HG03354 (cell line): ENCODE results near the gene CLEC18B.
"Not testable (repeated sequence)": the region's sequence is repeated elsewhere in the genome, so short reads cannot be mapped to it uniquely, and the experiment has no call there.

Experiments used
- ATAC-seq: cut with Tn5 transposase; IDR thresholded peaks from one replicate; pipeline ENCODE4 v1.9.1; 2021; ENCODE audit warnings: mild to moderate bottlenecking; ENCODE audit not compliant: unreplicated experiment, poor library complexity, severe bottlenecking

The CLEC18B gene

DNA sequence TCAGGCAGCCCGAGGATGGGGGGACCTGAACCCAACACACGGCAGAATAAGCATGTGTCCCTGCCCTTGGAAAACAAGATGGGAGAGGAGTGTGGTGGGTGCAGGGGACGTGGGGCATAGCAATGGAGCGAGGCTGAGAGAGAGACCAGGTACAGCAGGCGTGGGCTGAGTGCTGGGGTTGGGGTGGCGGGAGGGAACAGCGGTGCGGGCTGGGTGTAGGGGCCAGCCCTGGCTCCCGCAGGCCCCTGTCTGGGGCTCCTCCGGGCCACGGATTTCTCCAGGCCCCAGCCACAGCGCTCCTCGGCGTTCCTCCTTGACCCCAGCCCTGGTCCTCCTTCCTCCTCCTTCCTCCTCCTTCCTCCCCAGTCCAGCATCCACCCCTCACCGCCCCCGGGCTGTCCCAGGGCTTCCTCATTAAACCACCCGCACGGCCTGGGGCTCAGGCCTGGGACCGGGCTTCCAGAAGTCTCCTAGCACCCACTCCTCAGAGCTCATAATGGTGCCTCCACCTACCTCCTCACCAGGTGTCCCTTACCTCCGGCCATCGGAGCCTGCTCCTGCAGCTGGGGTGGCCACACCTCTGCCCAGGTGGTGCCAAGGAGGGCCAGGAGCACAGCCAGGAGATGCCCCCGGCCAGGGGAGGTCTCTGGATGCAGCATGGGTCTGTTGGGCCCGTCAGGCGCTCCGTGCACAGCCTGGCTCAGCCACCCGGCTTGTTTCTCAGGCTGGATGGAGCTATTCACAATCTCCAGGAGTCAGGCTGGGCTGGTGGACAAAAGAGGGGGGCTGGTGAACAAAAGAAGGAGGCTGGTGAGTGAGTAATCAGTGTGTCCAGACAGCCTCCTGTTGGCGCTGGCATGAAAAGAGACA is at the start of gene CLEC18B:
TSS of gene CLEC18B (minus strand) at position 867 of the 870 bp plus-strand sequence. CDS start at position 659, 208 bp downstream.
- not testable (repeated sequence) for ATAC-seq

DNA sequence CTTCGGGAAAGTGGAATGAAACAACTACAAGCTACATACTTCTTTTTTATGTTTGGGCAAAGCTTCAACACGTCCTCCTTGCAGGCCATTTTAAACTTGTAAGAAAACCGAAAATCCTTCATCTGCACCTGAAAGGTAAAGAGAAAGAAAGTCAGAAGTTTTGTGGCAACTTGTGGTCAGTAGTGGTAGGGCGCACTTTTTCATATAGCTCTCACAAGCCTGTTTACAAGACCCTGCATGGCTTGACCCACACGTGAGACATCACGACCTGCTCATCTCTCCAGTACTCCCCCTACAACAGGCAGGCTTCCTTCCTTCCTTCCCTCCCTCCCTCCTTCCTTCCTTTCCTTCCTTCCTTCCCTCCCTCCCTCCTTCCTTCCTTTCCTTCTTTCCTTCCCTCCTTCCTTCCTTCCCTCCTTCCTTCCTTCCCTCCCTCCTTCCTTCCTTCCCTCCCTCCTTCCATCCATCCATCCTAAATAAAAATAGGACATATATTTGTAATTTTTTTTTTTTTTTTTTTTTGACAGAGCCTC is 48.7 kb upstream of the CLEC18B start:
- no peak for ATAC-seq

DNA sequence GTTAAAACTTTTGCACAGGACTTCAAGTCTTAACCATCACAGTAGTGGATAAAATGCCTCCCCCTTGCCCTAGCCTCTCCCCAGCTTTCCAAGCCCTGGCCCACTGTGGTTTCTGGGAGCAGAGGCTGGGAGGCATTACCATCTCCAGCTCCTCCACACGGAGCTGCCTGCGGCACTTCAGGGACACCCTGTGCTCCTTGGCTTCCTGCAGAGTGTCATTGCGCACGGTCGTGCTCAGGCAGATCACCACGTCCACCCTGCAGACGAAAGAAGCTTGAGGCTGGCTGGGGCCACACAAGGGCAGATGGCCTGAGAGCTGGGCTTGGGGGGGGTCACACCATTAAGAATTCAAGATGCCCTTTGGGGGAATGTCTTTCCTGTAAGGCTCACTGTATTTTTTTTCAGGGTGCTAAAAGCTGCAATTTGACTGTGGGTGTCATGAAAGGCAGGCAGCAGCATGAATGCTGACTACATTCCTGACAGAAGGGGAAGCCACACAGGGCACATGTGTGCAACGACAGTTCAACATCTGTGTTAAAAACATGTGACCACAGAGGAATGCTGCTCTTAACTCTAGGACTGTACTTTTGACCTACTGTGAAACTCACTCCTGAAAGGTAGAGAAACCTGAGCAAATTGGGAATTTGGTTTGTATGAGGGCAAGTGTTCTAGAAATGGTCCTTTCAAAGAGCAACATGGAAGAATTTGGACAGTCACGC is 47.7 kb upstream of the CLEC18B start:
- ATAC-seq = no peak

DNA sequence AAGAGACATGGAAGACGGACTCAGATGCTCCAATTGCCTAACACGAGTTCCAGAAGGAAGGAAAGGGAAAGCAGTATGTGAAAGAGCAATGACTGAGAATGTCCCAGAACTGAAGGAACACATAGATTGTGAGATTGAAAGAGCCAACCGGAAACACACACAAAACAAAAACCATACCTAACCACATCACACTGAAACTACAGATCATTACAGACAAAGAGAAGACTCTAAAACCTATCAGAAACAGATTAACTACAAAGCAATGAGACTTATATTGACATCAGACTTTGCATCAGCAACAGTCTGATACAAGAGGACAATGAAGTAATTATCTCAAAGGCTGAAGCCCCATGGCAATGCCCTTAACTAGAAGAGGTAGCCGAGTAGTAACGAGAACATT is 45.6 kb upstream of the CLEC18B start:
- peak; percentile 50 for ATAC-seq

DNA sequence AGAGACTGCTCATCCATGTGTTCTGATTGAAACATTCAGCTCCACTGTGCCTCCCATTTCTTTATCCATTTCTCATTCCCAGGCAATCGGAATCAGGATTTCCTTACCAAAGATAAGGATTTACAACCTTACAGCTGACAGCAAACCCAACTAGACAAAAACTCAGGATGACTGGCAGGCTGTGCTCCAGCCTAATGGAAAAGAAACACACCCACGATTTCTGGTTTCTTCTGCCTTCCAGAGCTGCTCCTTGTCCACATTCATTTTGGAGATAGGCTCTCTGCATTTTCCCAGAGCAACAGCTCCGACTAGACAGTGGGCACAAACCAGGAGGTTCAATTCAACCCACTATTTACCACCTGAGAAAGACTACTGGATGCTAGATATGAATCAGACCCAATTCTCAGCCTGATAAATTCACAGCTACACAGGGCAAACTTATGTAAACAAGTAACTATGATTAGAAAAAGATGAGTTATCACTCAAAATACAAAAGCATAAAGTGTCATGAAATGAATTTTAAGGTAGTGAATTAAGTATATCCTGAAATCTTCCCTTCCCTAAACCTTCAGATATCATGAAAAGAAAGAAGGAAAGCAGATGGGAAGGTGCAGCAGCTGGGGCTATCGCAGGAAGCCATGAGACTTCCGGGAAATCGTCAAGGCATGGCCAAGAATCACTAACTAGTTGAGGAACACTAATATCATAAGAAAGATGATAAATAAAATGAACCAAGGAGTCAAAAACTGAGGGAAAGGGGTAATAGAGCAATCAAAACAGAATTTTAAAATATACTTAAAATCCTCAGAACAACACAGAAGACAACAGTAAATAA is 44.8 kb upstream of the CLEC18B start:
- ATAC-seq = no peak

DNA sequence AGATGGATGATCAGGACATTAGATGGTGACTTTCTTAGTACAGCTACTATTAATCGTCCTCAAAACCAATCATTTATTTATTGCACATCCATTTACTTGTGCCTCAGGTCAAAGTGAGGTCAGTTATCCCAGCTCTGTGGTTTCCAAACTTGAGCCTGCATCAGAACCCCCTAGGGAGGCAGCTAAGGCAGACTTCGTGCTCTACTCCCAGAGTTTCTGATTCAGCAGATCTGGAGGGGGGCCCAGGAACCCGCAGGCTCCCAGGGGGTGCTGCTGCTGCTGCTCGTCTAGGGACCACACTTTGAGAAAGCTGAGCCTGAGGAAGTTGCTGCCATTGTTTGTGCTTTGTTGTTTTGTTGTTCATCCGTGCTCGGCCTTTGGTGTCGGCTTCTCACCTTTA is 44.0 kb upstream of the CLEC18B start:
- no peak for ATAC-seq

- ATAC-seq = no peak
These were observed 42.6 kb upstream of the CLEC18B start for GRCh38 chr16:74463888-74464287.

- ATAC-seq = no peak
These were observed 41.1 kb upstream of the CLEC18B start for GRCh38 chr16:74462361-74462760.

DNA sequence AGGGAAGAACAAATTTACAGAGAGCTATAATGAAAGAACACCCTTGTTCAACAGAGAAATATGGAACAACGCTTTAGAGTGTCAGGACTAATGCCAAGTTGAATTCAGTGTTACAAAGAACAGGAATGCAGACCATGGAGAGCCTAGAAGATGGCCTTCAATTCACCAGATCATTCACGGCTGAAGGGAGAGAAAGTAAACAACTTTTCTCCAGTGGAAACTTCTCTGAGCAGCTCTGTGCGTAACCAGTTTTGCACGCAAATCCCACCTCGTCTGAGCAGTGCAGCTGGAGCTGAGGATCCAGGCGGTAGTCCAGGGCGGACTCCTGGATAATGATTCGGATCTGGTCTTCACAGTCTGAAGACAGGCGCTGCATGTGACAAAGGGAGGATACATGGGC is 40.5 kb upstream of the CLEC18B start:
- ATAC-seq = no peak

DNA sequence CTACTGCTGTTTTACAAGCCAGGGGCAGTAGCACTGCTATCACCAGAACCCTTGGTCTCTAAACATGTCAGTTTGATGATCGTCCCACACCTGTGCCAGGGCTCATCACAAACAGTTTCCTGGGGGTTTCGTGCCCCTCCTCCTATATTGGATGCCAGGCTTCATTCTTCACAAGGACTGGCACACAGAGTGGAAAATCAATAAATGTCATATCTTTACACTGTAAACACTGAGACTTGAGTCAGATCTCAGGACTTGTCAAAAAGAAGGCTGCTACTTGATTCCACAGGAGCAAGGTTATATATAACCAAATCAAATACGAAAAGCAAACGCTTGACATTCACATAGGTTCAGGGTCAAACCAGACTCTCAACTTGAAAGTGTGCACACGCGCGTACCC is 39.3 kb upstream of the CLEC18B start:
- no peak for ATAC-seq

DNA sequence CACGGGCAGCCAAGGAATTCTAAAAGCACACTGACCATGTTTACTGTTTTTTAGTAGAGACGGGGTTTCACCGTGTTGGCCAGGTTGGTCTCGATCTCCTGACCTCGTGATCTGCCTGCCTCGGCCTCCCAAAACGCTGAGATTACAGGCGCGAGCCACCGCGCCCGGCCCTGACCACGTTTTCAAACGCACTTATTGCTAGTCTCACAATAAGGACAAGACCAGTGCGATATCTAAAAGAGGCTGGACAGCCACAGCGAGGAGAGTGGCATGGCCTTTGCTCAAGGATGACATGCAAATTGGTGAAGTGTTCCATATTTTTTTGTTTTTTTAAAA is 35.0 kb upstream of the CLEC18B start:
- no peak for ATAC-seq

- ATAC-seq = no peak
These were observed 34.5 kb upstream of the CLEC18B start for GRCh38 chr16:74455619-74456289.

DNA sequence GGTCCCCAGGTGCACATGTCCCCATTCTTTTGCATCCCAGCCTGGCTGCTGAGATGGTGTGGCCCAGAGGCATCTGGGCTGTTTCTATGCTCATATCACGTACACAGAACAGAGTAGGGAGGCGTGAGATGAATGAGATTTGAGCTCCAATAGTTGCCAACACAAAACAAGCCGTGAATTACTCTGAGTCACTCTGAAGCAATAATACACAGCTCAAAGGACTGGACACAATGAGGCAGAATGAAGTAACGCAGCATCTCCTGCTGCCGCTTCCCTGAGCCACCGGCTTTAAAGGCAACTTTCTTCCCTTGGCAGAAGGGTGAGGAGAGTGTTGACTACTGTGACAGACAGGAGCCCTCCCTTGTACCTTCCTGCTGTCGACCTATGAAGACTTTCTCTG is 33.9 kb upstream of the CLEC18B start:
- no peak for ATAC-seq

DNA sequence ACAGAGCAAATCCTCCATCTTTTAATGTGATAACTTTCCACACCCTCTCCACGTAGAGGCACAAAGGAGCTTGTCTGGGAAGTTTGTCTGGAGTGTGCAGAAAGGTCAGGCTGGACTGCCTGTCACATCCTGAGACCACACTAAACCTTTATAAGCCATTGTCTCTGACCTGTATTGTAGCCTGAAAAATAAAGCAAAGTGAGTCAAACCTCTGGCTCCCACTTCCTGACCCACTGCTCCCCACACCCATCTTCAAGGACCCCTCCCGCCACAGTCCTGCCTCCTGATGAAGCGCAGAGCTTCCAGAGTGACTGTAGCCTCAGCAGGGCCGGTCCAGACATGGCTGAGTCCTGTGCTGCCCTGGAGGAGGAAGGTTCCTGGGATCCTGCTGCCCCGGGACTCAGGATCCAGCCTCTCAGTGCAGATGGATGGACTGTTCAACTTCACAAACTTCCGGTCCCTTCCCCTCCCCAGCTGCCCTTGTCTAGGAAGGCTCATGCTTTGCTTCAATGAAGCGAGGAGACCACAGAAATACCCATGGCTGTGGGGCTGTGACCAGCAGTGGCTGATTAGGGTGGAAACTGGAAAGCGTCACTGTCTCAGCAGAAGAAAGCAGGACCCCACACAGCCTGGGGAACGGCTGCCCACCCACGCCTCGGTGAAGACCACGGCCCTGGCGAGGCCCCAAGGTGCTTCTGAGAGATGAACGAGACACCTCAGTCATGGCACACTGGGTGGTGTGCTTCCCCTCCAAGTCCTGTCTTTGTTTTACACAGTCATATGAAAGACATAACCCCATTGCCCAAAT is 30.9 kb upstream of the CLEC18B start:
- ATAC-seq = peak; percentile 74

- ATAC-seq = no peak
These were observed 29.9 kb upstream of the CLEC18B start for GRCh38 chr16:74450967-74451760.

GRCh38 chr16:74450236-74450635 is 29.0 kb upstream of the CLEC18B start:
- ATAC-seq = no peak

DNA sequence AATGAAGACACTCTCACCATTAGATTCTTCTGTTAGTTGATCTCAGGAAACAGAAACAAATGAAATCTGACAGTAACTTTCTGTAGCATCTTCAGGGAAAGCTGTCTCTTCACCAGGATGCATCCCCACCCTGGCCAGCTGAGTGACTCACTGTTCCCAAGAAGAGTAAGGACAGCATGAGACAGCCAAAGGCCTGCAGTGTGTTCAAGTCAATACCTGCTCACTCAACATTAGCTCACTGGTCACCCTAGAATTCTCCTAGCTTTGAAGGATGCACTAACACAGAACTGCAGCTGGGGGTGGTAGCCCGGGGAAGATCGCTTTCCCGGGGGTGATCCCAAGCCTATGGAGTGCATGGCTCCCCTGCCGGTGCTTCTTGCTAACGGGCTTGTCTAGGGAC is 28.2 kb upstream of the CLEC18B start:
- no peak for ATAC-seq

GRCh38 chr16:74448990-74449389 is 27.7 kb upstream of the CLEC18B start:
- ATAC-seq = no peak
